Gastroesophageal sphincter (tissue), 4 donors: ENCODE measurements around the gene PYGB. TPM values are rescaled to one million over a fixed set of nuclear protein-coding genes. Genes with fewer than 3 reads are reported as not detected.

ENCODE experiments used
- ATAC-seq: fragments of 150-250 bp; one replicate; pipeline ENCODE4 v1.9.1; 2016; ENCODE audit warnings: mild to moderate bottlenecking, moderate library complexity
- H3K27ac ChIP-seq, 4 donors: fragments of 200-600 bp; sonication (generic) in 3 of 4; 1 replicate in 3 of 4; 2 replicates in 1 of 4; pipeline ENCODE4 v1.5.1; 2016 to 2019
- H3K27me3 ChIP-seq: fragments of 200-600 bp; sonication (generic); one replicate; pipeline ENCODE4 v1.5.1; 2019
- H3K36me3 ChIP-seq, 2 donors: fragments of 200-600 bp; sonication (generic); one replicate each; pipeline ENCODE4 v1.5.1; 2019; ENCODE audit warnings: control low read depth in 1 of 2
- H3K4me1 ChIP-seq, 3 donors: fragments of 200-600 bp; sonication (generic); 1 replicate in 2 of 3; 2 replicates in 1 of 3; pipeline ENCODE4 v1.5.1; 2016 to 2019; ENCODE audit warnings: control low read depth in 2 of 3
- H3K4me3 ChIP-seq, 2 donors: fragments of 200-600 bp; sonication (generic); one replicate each; pipeline ENCODE4 v1.5.1; 2019; ENCODE audit warnings: mild to moderate bottlenecking in 1 of 2, moderate library complexity in 1 of 2
- H3K9me3 ChIP-seq, 3 donors: fragments of 200-600 bp; sonication (generic); one replicate each; pipeline ENCODE4 v1.5.1; 2017 to 2019; ENCODE audit warnings: control low read depth in 2 of 3
- CTCF ChIP-seq, 4 experiments: fragments of 200-600 bp in 2 of 4; fragments of 450-650 bp in 2 of 4; sonication (generic) in 1 of 4; IDR thresholded peaks; one replicate each; pipeline ENCODE4 v1.5.1; 2017 to 2019; ENCODE audit warnings: antibody characterized with exemption in 4 of 4, mild to moderate bottlenecking in 2 of 4, moderate library complexity in 2 of 4
- EP300 ChIP-seq: sonication (generic); formaldehyde crosslinking; IDR thresholded peaks from one replicate; pipeline ENCODE4 v1.6.1; 2017; ENCODE audit warnings: antibody characterized with exemption, mild to moderate bottlenecking
- POLR2A ChIP-seq, 2 donors: fragments of 450-650 bp; IDR thresholded peaks; one replicate each; pipeline ENCODE4 v1.6.1; 2017; ENCODE audit warnings: antibody characterized with exemption in 2 of 2, mild to moderate bottlenecking in 2 of 2, moderate library complexity in 1 of 2
- POLR2AphosphoS5 ChIP-seq: sonication (generic); formaldehyde crosslinking; IDR thresholded peaks from one replicate; pipeline ENCODE4 v1.6.1; 2017; ENCODE audit warnings: antibody characterized with exemption
- WGBS, 2 donors: methylation state at CpG; one replicate each; pipeline ENCODE4 v1.1.5; 2018; ENCODE audit warnings: low coverage in 1 of 2; 5-methylcytosine and 5-hydroxymethylcytosine counted together
- total RNA-seq, 4 donors: library from RNA; depleted of rRNA; stranded (reverse); fragments of >200 nt; gene quantifications; one replicate each; pipeline ENCODE4 v1.1.0, GENCODE V29; 2016

The PYGB gene
- total RNA-seq, 4 donors from 2014 or later: 131 to 663 (median 337) TPM

GRCh38 chr20:25274891-25275812, 27.3 kb downstream of the PYGB start:
- Histone ChIP-seq H3K4me1 (peaks cover 0 to 76% (median 10%) of the 10 kb centered on the region in 3 donors), H3K36me3 (peaks cover 0 to 100% of the 10 kb centered on the region in 2 donors), H3K27ac (peak overlapping the region in 3 of 4 donors; percentile 63 to 83 (median 81)), H3K9me3 (no peaks in the 10 kb centered on the region), H3K4me3 (no peak overlapping the region), H3K27me3 (no peaks in the 10 kb centered on the region)
- no peak for ATAC-seq
- TF ChIP-seq CTCF (IDR thresholded peaks at IDR 0.05) (no peak), EP300 (no peak), POLR2AphosphoS5 (no peak), POLR2A (IDR thresholded peaks at IDR 0.05) (no peak)
- 77 to 86% methylated on average over 6 to 9 of the region's 32 CpGs for WGBS, 2 donors

GRCh38 chr20:25275813-25276532, 28.1 kb downstream of the PYGB start:
- peaks cover 0 to 100% of the 10 kb centered on the region in 2 donors for H3K36me3 ChIP-seq
- H3K4me1 ChIP-seq: peaks cover 0 to 79% (median 10%) of the 10 kb centered on the region in 3 donors
- no peaks in the 10 kb centered on the region for H3K9me3 ChIP-seq
- H3K27me3 ChIP-seq: no peaks in the 10 kb centered on the region
- WGBS, 2 donors: 81 to 95% methylated on average over 7 to 13 of the region's 20 CpGs
- no peak overlapping the region for H3K4me3 ChIP-seq
- peak overlapping the region in 3 of 4 donors; percentile 63 to 83 (median 81) for H3K27ac ChIP-seq
- TF ChIP-seq EP300: no peak
- no peak for TF ChIP-seq CTCF (IDR thresholded peaks at IDR 0.05)
- TF ChIP-seq POLR2A (IDR thresholded peaks at IDR 0.05): no peak
- TF ChIP-seq POLR2AphosphoS5: no peak
- ATAC-seq: no peak

- Histone ChIP-seq H3K9me3 (no peaks in the 10 kb centered on the region), H3K4me3 (no peak overlapping the region), H3K36me3 (peaks cover 0 to 100% of the 10 kb centered on the region in 2 donors), H3K27me3 (no peaks in the 10 kb centered on the region), H3K27ac (peak overlapping the region in 3 of 4 donors; percentile 63 to 83 (median 81)), H3K4me1 (peaks cover 0 to 73% (median 10%) of the 10 kb centered on the region in 3 donors)
- WGBS, 2 donors: 81 to 90% methylated on average over 2 to 3 of the region's 24 CpGs
- ATAC-seq: no peak
- TF ChIP-seq POLR2AphosphoS5 (no peak), EP300 (no peak), CTCF (IDR thresholded peaks at IDR 0.05) (no peak), POLR2A (IDR thresholded peaks at IDR 0.05) (no peak)
Measured at GRCh38 chr20:25276533-25277050, 28.7 kb downstream of the PYGB start.

- no peak for TF ChIP-seq CTCF (IDR thresholded peaks at IDR 0.05)
- no peak for TF ChIP-seq POLR2AphosphoS5
- no peak for TF ChIP-seq EP300
- TF ChIP-seq POLR2A (IDR thresholded peaks at IDR 0.05): no peak
- WGBS, 2 donors: 77% methylated on average over 6 of the region's 24 CpGs; no CpG with 5 or more reads in 1 of the 2 donors
- Histone ChIP-seq H3K4me3 (no peak overlapping the region), H3K4me1 (peaks cover 0 to 67% (median 10%) of the 10 kb centered on the region in 3 donors), H3K9me3 (no peaks in the 10 kb centered on the region), H3K27me3 (no peaks in the 10 kb centered on the region), H3K36me3 (peaks cover 0 to 100% of the 10 kb centered on the region in 2 donors), H3K27ac (peak overlapping the region in 3 of 4 donors; percentile 63 to 83 (median 81))
- ATAC-seq: no peak
Measured at GRCh38 chr20:25277051-25277801, 29.3 kb downstream of the PYGB start.
